Neuronal stem cell (in vitro differentiated cells): ENCODE measurements around the gene MEGF10.

Experiments used
- DNase-seq: peaks from one replicate; pipeline ENCODE4 v3.0.0-alpha.2; 2013; ENCODE audit warnings: low spot score
- H2AFZ ChIP-seq: one replicate; pipeline ENCODE4 v1.6.1; 2013; ENCODE audit warnings: mild to moderate bottlenecking, low read length, inconsistent platforms
- H2AK5ac ChIP-seq: 2 replicates; pipeline ENCODE4 v1.6.1; 2013; ENCODE audit warnings: low read depth, mild to moderate bottlenecking, inconsistent platforms, low read length, moderate library complexity, mixed read lengths
- H2BK120ac ChIP-seq: 2 replicates; pipeline ENCODE4 v1.6.1; 2013; ENCODE audit warnings: low read depth, mild to moderate bottlenecking, inconsistent platforms, low read length, moderate library complexity, mixed read lengths
- H2BK12ac ChIP-seq: one replicate; pipeline ENCODE4 v1.6.1; 2013; ENCODE audit warnings: low read length, inconsistent platforms
- H2BK15ac ChIP-seq: 2 replicates; pipeline ENCODE4 v1.6.1; 2013; ENCODE audit warnings: mild to moderate bottlenecking, low read length, inconsistent platforms, mixed read lengths
- H2BK5ac ChIP-seq: one replicate; pipeline ENCODE4 v1.6.1; 2013; ENCODE audit warnings: inconsistent platforms, mild to moderate bottlenecking, low read length, moderate library complexity
- H3K14ac ChIP-seq: one replicate; pipeline ENCODE4 v1.6.1; 2013; ENCODE audit warnings: low read length, inconsistent platforms
- H3K18ac ChIP-seq: 2 replicates; pipeline ENCODE4 v1.6.1; 2013; ENCODE audit warnings: low read length, inconsistent platforms
- H3K23ac ChIP-seq: 2 replicates; pipeline ENCODE4 v1.6.1; 2013; ENCODE audit warnings: low read depth, mild to moderate bottlenecking, mixed read lengths, low read length, inconsistent platforms; ENCODE audit not compliant: poor library complexity
- H3K27ac ChIP-seq: replicated peaks from 3 replicates; pipeline ENCODE4 v1.5.1; 2013; ENCODE audit warnings: low read length, inconsistent platforms
- H3K27me3 ChIP-seq, 3 experiments: 2 replicates each; pipeline ENCODE4 v1.6.1; 2013; ENCODE audit warnings: low read length in 3 of 3, mild to moderate bottlenecking in 2 of 3, inconsistent platforms in 1 of 3, low read depth in 1 of 3, mixed read lengths in 1 of 3, moderate library complexity in 1 of 3; ENCODE audit not compliant: control insufficient read depth in 3 of 3, insufficient read depth in 3 of 3
- H3K36me3 ChIP-seq, 2 donors: replicated peaks in 1 of 2; 2 replicates each; pipeline ENCODE4 v1.6.1; 2013; ENCODE audit warnings: low read length in 2 of 2; ENCODE audit not compliant: control insufficient read depth in 2 of 2, insufficient read depth in 2 of 2
- H3K4ac ChIP-seq: 2 replicates; pipeline ENCODE4 v1.6.1; 2013; ENCODE audit warnings: inconsistent platforms, mild to moderate bottlenecking, low read length, moderate library complexity
- H3K4me1 ChIP-seq, 2 donors: 1 replicate in 1 of 2; 2 replicates in 1 of 2; pipeline ENCODE4 v1.6.1; 2013; ENCODE audit warnings: low read length in 2 of 2, low read depth in 1 of 2; ENCODE audit not compliant: control insufficient read depth in 2 of 2, insufficient read depth in 1 of 2
- H3K4me2 ChIP-seq: one replicate; pipeline ENCODE4 v1.6.1; 2013; ENCODE audit warnings: mild to moderate bottlenecking, low read length, inconsistent platforms; ENCODE audit not compliant: insufficient read depth, poor library complexity, severe bottlenecking
- H3K4me3 ChIP-seq, 2 donors: 2 replicates each; pipeline ENCODE4 v1.5.1; 2013; ENCODE audit warnings: low read length in 2 of 2, mild to moderate bottlenecking in 2 of 2, inconsistent platforms in 1 of 2, moderate library complexity in 1 of 2
- H3K79me1 ChIP-seq: one replicate; pipeline ENCODE4 v1.6.1; 2013; ENCODE audit warnings: low read depth, mild to moderate bottlenecking, inconsistent platforms, low read length, moderate library complexity
- H3K9ac ChIP-seq: one replicate; pipeline ENCODE4 v1.6.1; 2013; ENCODE audit warnings: mild to moderate bottlenecking, low read depth, low read length, inconsistent platforms; ENCODE audit not compliant: poor library complexity
- H3K9me3 ChIP-seq, 2 donors: replicated peaks in 1 of 2; 2 replicates each; pipeline versions ENCODE3 to v1.6.1; 2013; ENCODE audit warnings: low read length in 2 of 2, mild to moderate bottlenecking in 2 of 2, inconsistent platforms in 1 of 2, low read depth in 1 of 2, mixed read lengths in 1 of 2, moderate library complexity in 1 of 2; ENCODE audit not compliant: control insufficient read depth in 2 of 2, insufficient read depth in 1 of 2
- H4K8ac ChIP-seq: one replicate; pipeline ENCODE4 v1.6.1; 2013; ENCODE audit warnings: low read depth, mild to moderate bottlenecking, inconsistent platforms, low read length, moderate library complexity
- H4K91ac ChIP-seq: one replicate; pipeline ENCODE4 v1.6.1; 2013; ENCODE audit warnings: low read length, low read depth, mild to moderate bottlenecking, inconsistent platforms; ENCODE audit not compliant: poor library complexity
- WGBS, 2 donors: extraction: QIAGEN DNeasy Blood & Tissue Kit; methylation state at CpG; one replicate each; pipeline ENCODE4 v1.1.7; 2013; ENCODE audit warnings: missing lambda C conversion rate in 2 of 2, mixed read lengths in 1 of 2; ENCODE audit not compliant: insufficient read length in 2 of 2, insufficient replicate concordance in 1 of 2; ENCODE audit errors: extremely low coverage in 2 of 2; 5-methylcytosine and 5-hydroxymethylcytosine counted together

Gene MEGF10

DNA sequence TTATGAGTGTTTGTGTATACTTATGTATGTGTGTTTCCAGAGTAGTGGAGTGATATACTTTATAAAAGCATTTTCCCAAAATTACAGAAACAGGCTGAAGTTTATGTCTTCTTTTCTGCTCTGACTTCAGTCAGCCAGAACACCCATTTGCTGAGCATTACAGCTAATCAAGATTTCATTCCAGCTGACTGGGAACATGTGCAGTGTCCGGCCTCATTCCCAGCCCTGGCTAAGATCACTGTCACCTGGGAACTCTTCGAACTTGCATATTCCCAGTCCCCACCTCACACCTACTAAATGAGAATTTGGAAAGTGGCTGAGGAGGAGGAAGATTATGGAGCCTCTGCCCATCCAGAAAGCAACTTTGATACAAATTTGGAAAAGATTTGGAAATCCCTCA is 136.1 kb downstream of the MEGF10 start:
- no peak overlapping the region for H2BK15ac ChIP-seq
- no peak overlapping the region for H2AFZ ChIP-seq
- no peak overlapping the region for H2BK12ac ChIP-seq
- H3K27me3 ChIP-seq: peaks cover 0 to 2% (median 0%) of the 10 kb centered on the region in 3 experiments
- H3K4me2 ChIP-seq: no peak overlapping the region
- H3K14ac ChIP-seq: no peak overlapping the region
- no peaks in the 10 kb centered on the region for H3K36me3 ChIP-seq
- no peak for DNase-seq
- no peak overlapping the region for H3K4ac ChIP-seq
- H3K4me3 ChIP-seq: no peak overlapping the region
- no peak overlapping the region for H4K91ac ChIP-seq
- H2BK120ac ChIP-seq: no peak overlapping the region
- no peak overlapping the region for H3K23ac ChIP-seq
- H3K79me1 ChIP-seq: no peaks in the 10 kb centered on the region
- no peak overlapping the region for H4K8ac ChIP-seq
- no peak overlapping the region for H3K27ac ChIP-seq
- H2BK5ac ChIP-seq: no peak overlapping the region
- no peak overlapping the region for H3K9ac ChIP-seq
- H3K4me1 ChIP-seq: peaks cover 9 to 12% of the 10 kb centered on the region in 2 donors
- H3K18ac ChIP-seq: no peak overlapping the region
- H3K9me3 ChIP-seq: peaks cover 2 to 13% of the 10 kb centered on the region in 2 donors
- H2AK5ac ChIP-seq: no peak overlapping the region
- no CpG with 5 or more reads among the region's 2 CpGs for WGBS, 2 donors

DNA sequence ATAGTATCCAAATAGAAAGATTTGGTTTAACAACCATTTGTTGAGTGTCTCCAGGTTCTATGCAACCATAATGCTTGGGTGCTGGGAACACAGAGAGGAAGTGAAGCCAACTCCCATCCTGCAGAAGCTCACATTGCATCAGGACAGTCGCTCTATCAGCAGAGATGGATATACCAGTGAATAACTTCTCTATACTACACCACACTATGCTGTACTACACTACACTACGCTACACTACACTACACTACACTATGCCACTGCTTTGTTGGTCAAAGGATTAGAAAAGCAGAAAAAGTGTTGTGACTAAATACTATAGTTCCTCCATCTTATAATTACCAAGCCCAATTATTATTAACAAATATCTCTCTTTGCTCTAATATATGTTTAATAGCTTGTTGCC is 137.7 kb downstream of the MEGF10 start:
- WGBS, 2 donors: no CpG with 5 or more reads among the region's 2 CpGs
- no peak overlapping the region for H4K91ac ChIP-seq
- H2BK5ac ChIP-seq: no peak overlapping the region

DNA sequence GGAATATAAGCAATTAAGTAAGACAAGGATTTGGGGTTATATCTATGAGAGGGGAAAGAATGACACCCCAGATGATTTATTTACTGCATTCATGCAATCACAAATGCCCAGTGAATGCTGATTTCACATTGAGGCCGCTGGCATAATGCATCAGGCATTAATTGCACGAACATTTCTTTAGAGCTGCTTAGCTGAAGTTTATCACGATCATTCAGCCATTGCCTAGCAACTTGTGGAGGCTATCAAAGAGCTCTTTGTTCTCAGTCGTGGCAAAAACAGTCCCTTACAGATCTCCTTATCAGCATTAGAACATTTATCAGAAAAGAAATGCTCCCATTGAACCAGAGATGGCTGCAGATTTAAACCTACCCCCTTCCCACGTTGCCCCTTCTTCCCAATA is 138.2 kb downstream of the MEGF10 start:
- peaks cover 9 to 17% of the 10 kb centered on the region in 2 donors for H3K4me1 ChIP-seq
- no peak overlapping the region for H4K91ac ChIP-seq
- H3K4me2 ChIP-seq: no peak overlapping the region
- H3K36me3 ChIP-seq: no peaks in the 10 kb centered on the region
- no peak overlapping the region for H2AK5ac ChIP-seq
- no peak overlapping the region for H2BK12ac ChIP-seq
- H3K4me3 ChIP-seq: no peak overlapping the region
- no peak overlapping the region for H3K18ac ChIP-seq
- H2BK120ac ChIP-seq: no peak overlapping the region
- peak overlapping the region; percentile 4 for H2AFZ ChIP-seq
- no peaks in the 10 kb centered on the region for H3K79me1 ChIP-seq
- no peak overlapping the region for H3K27ac ChIP-seq
- no peaks in the 10 kb centered on the region for H3K27me3 ChIP-seq
- no peak overlapping the region for H3K9ac ChIP-seq
- no peak overlapping the region for H3K14ac ChIP-seq
- H3K9me3 ChIP-seq: peaks cover 2 to 9% of the 10 kb centered on the region in 2 donors
- DNase-seq: no peak
- no CpG with 5 or more reads among the region's 5 CpGs for WGBS, 2 donors
- H3K23ac ChIP-seq: no peak overlapping the region
- H2BK5ac ChIP-seq: no peak overlapping the region
- H4K8ac ChIP-seq: no peak overlapping the region
- no peak overlapping the region for H3K4ac ChIP-seq
- H2BK15ac ChIP-seq: no peak overlapping the region

More for the DNA sequence above, 137.7 kb downstream of the MEGF10 start:
- Histone ChIP-seq H3K9ac (no peak overlapping the region), H3K4me3 (no peak overlapping the region), H2BK12ac (no peak overlapping the region), H2AFZ (no peak overlapping the region), H3K4me2 (no peak overlapping the region), H3K27ac (no peak overlapping the region), H3K4me1 (peaks cover 9 to 17% of the 10 kb centered on the region in 2 donors), H3K79me1 (no peaks in the 10 kb centered on the region), H3K14ac (no peak overlapping the region), H3K23ac (no peak overlapping the region), H3K27me3 (no peaks in the 10 kb centered on the region), H2AK5ac (no peak overlapping the region), H3K36me3 (no peaks in the 10 kb centered on the region), H2BK120ac (no peak overlapping the region), H2BK15ac (no peak overlapping the region), H4K8ac (no peak overlapping the region), H3K4ac (no peak overlapping the region), H3K9me3 (peaks cover 2 to 10% of the 10 kb centered on the region in 2 donors), H3K18ac (no peak overlapping the region)
- DNase-seq: no peak

DNA sequence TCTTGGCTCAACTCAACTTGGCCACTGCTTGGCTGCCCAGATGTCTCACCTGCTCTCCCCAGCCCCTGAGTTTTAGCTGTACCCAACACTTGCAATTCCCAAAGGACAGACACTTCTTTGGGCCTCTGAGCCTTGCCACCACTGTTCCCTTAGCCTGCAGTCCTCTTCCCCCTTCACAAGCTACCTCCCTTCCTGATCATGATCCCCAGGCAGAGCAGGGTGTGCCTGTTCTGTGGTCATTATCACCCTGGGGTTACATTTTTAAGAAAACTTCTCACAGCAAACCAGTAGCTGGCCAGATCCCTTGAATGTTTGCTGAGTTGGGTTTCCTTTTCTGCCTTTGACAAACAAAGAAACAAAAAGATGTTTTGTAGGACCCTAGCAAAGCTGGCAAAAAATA is 139.3 kb downstream of the MEGF10 start:
- no peak overlapping the region for H3K27ac ChIP-seq
- no peak overlapping the region for H2BK12ac ChIP-seq
- no peak overlapping the region for H3K4me2 ChIP-seq
- H3K4me1 ChIP-seq: peaks cover 12 to 17% of the 10 kb centered on the region in 2 donors
- no peak overlapping the region for H3K23ac ChIP-seq
- H2BK120ac ChIP-seq: no peak overlapping the region
- H4K91ac ChIP-seq: no peak overlapping the region
- DNase-seq: no peak
- H3K18ac ChIP-seq: no peak overlapping the region
- no peak overlapping the region for H3K4ac ChIP-seq
- H2AK5ac ChIP-seq: no peak overlapping the region
- no peak overlapping the region for H2BK5ac ChIP-seq
- no peaks in the 10 kb centered on the region for H3K79me1 ChIP-seq
- peaks cover 0 to 2% of the 10 kb centered on the region in 2 donors for H3K9me3 ChIP-seq
- H4K8ac ChIP-seq: no peak overlapping the region
- no peaks in the 10 kb centered on the region for H3K27me3 ChIP-seq
- H2BK15ac ChIP-seq: no peak overlapping the region
- no peak overlapping the region for H3K14ac ChIP-seq
- no peak overlapping the region for H3K9ac ChIP-seq
- no peak overlapping the region for H2AFZ ChIP-seq
- H3K4me3 ChIP-seq: no peak overlapping the region
- no peaks in the 10 kb centered on the region for H3K36me3 ChIP-seq
